Coronary artery (tissue), 2 donors: ENCODE results near the gene MAP3K7.

Experiments
- DNase-seq: peaks from one replicate; pipeline ENCODE4 v3.0.0-alpha.2; 2017; ENCODE audit warnings: low spot score
- H3K27ac ChIP-seq, 2 donors: fragments of 200-600 bp; sonication (generic); one replicate each; pipeline ENCODE4 v1.5.1; 2016 to 2019
- H3K4me3 ChIP-seq: fragments of 200-600 bp; sonication (generic); 2 replicates; pipeline ENCODE4 v1.5.1; 2016; ENCODE audit warnings: mild to moderate bottlenecking, moderate library complexity
- TF ChIP-seq, protein P1 (sequence below): fragments of 200-600 bp; sonication (generic); IDR thresholded peaks from one replicate; pipeline ENCODE4 v1.5.1; 2019; ENCODE audit warnings: antibody characterized with exemption

MAP3K7 gene

DNA sequence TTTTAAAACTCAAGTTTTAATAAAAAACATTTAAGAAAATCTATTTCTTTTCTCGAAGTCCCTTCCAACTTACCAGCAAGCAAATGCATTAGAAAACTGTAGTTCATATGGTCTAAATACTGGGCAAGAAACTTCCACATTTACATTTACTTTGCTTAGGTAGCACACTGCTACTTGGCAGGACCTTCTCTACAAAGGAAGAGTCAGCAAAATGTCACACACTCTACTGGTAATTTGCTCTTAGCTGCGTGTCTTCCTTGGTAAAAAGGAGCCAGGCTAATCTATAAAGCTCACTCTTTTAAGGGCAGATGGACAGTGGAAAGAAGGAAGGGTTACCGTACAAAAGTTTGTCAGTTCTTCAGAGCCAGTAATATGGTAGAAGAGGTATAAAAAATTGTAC is 45.7 kb downstream of the MAP3K7 start:
- no peak overlapping the region for H3K4me3 ChIP-seq
- no peak overlapping the region for H3K27ac ChIP-seq
- TF ChIP-seq, protein P1, sequence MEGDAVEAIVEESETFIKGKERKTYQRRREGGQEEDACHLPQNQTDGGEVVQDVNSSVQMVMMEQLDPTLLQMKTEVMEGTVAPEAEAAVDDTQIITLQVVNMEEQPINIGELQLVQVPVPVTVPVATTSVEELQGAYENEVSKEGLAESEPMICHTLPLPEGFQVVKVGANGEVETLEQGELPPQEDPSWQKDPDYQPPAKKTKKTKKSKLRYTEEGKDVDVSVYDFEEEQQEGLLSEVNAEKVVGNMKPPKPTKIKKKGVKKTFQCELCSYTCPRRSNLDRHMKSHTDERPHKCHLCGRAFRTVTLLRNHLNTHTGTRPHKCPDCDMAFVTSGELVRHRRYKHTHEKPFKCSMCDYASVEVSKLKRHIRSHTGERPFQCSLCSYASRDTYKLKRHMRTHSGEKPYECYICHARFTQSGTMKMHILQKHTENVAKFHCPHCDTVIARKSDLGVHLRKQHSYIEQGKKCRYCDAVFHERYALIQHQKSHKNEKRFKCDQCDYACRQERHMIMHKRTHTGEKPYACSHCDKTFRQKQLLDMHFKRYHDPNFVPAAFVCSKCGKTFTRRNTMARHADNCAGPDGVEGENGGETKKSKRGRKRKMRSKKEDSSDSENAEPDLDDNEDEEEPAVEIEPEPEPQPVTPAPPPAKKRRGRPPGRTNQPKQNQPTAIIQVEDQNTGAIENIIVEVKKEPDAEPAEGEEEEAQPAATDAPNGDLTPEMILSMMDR: no peak
- no peak for DNase-seq

DNA sequence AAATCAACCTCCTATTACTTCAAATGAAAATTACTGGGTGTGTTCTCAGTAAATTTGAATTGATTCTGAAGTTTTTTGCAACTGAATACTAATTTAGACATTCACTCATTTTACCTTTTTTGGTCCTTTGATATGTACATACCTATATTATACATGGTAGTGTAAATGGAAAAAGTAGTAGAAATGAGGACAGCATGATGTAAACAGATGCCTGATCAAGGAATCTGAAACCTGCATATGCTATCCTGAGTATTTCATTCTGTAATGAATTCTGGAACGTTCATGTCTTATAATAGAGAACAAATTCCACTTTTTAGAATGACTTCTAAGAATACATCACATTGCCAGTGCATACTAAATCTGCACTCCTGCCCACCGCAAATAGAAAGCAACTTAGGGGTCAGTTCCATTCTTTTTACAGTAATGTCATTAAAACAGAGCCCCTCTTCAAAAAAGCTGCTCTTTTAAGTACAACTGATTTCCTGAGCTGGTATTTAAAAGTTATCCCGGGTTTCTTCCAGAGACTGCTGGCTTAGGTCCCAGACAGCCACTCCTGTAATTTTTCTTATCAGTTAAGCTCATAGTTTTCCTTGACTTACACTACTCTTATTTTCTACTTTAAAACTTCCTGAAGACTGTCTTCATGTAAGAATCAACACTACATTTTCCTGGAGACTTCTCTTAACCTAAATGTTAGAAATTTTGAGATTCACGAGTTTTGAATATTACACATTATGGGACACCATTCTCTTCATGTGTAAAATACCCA is 48.4 kb downstream of the MAP3K7 start:
- TF ChIP-seq, protein P1: no peak
- no peak overlapping the region for H3K27ac ChIP-seq
- DNase-seq: no peak
- H3K4me3 ChIP-seq: no peak overlapping the region

DNA sequence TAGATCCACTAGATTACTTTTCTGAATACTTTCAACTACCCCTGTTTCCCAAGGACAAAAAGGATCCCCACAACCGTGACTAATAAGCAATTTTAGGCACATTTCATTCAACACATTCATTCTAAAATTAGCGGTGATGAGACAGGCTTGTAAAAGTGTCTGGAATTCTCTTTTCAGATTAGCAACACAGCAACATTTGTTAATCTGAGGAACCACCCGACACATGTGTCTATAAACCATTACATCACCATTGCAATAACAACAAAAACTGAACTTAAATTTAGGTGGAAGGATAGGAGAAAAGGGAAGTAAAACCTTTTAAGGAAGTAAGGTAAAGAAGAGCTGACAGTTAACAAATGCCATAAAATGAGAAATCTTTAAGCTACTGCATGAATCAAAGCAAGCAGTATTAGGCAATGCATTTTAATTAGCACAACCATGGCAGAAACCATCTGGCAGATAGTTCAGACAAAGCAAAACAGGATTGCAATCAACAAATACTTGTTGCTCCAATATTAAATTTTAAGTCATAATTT is 49.1 kb downstream of the MAP3K7 start:
- Histone ChIP-seq H3K27ac (no peak overlapping the region), H3K4me3 (no peak overlapping the region)
- TF ChIP-seq, protein P1: no peak
- DNase-seq: no peak

DNA sequence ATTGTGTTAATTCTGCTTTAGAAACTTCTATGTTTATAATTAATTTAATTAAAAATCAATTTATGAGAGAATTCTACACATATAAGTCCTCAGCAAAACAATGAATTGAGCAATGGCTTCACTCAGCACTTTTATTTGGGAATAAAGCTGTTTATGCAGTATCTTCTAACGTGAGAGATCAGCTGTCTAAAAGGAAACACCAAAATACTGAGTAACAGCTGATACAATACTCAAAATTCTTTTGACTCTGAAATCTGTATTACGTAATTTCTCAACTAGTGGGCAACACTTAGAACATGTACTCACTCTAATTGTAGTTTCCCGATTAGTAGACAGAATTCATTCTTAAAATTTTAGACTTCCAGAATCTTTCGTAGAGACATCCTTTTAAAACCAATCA is 49.8 kb downstream of the MAP3K7 start:
- H3K27ac ChIP-seq: no peak overlapping the region
- DNase-seq: no peak
- no peak overlapping the region for H3K4me3 ChIP-seq
- TF ChIP-seq, protein P1: no peak

DNA sequence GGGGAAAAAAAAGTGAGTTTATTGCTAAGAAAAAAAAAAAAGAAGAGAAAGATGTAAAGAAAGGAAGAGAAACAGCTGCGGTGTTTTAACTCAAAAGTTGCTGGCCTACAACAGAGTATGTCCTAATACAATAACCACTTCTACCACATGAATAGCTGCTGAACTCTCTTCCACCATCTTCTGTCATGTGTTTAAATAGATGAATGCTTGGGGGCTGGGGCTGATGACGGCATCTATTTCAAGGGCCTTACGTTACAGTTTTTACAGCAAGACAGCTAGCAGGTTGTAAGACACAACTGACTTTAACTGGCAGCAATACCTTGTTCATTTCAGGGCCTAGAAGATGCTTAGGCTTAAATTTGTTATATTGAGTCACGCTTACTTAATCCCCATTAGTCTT is 50.4 kb downstream of the MAP3K7 start:
- no peak overlapping the region for H3K27ac ChIP-seq
- DNase-seq: no peak
- H3K4me3 ChIP-seq: no peak overlapping the region
- TF ChIP-seq, protein P1: no peak

DNA sequence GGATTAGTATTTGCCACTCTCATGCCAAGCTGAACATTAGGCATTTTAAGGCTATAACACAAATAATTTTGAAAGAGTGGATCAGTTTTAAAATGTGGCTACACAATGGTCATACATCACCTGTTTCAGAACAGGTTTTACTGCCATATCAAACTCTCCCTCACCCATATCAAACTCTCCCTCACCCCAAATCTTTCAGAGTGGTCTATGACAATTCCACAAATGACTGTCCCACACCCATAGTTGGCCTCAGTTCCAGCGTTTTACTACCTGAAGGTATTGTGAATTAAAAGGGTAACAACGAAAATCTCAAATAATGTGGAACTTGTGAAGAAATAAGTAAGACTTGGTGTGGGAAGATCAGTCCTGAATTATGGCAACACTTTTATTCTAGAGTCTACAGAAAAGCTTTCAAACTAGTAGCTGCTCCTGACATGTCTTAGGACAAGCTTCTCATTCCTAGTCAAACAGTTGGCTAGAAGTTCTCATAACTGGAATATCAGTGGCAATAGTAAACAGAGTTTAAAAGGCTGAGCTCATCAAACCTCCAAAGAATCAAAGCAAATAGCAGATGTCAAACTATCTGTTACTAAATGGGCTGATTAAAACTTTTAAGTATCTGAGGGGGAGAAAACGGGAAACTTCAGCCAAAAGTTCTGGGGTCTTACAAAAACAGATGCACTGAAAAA is 52.4 kb downstream of the MAP3K7 start:
- H3K4me3 ChIP-seq: no peak overlapping the region
- DNase-seq: no peak
- TF ChIP-seq, protein P1: no peak
- H3K27ac ChIP-seq: no peak overlapping the region
